SW480 (cell line): ENCODE data around the gene ECEL1.

Experiments used
- DNase-seq: peaks from one replicate; pipeline ENCODE4 v3.0.0-alpha.2; 2016; ENCODE audit warnings: low spot score

ECEL1 gene

GRCh38 chr2:232497348-232497747 is 9.7 kb upstream of the ECEL1 start:
- no peak for DNase-seq

- DNase-seq = no peak
These were observed 9.1 kb upstream of the ECEL1 start for GRCh38 chr2:232496501-232497270.

- no peak for DNase-seq
These were observed 7.7 kb upstream of the ECEL1 start for GRCh38 chr2:232495292-232495691.

- no peak for DNase-seq
These were observed 6.9 kb upstream of the ECEL1 start for GRCh38 chr2:232494542-232494941.

- DNase-seq = no peak
These were observed 6.3 kb upstream of the ECEL1 start for GRCh38 chr2:232493701-232494474.

- DNase-seq = no peak
These were observed 5.5 kb upstream of the ECEL1 start for GRCh38 chr2:232492963-232493700.

- DNase-seq = no peak
These were observed 4.7 kb upstream of the ECEL1 start for GRCh38 chr2:232492236-232492848.

- DNase-seq = no peak
These were observed 3.6 kb upstream of the ECEL1 start for GRCh38 chr2:232491139-232491780.

- DNase-seq = no peak
These were observed 2.8 kb upstream of the ECEL1 start for GRCh38 chr2:232490221-232491138.

GRCh38 chr2:232489516-232490220 is 2.0 kb upstream of the ECEL1 start:
- DNase-seq = no peak

GRCh38 chr2:232488721-232489300 is 1.2 kb upstream of the ECEL1 start:
- DNase-seq = no peak

- no peak for DNase-seq
These were observed 570 bp upstream of the ECEL1 start for GRCh38 chr2:232488097-232488711.

- no peak for DNase-seq
These were observed 863 bp downstream of the ECEL1 start for GRCh38 chr2:232486558-232487384.

GRCh38 chr2:232485757-232486557 is 1.7 kb downstream of the ECEL1 start:
- no peak for DNase-seq

- no peak for DNase-seq
These were observed 2.3 kb downstream of the ECEL1 start for GRCh38 chr2:232485348-232485756.

- no peak for DNase-seq
These were observed 2.8 kb downstream of the ECEL1 start for GRCh38 chr2:232484628-232485347.
